ENCODE results near the gene SRD5A1.

SRD5A1 gene

DNA sequence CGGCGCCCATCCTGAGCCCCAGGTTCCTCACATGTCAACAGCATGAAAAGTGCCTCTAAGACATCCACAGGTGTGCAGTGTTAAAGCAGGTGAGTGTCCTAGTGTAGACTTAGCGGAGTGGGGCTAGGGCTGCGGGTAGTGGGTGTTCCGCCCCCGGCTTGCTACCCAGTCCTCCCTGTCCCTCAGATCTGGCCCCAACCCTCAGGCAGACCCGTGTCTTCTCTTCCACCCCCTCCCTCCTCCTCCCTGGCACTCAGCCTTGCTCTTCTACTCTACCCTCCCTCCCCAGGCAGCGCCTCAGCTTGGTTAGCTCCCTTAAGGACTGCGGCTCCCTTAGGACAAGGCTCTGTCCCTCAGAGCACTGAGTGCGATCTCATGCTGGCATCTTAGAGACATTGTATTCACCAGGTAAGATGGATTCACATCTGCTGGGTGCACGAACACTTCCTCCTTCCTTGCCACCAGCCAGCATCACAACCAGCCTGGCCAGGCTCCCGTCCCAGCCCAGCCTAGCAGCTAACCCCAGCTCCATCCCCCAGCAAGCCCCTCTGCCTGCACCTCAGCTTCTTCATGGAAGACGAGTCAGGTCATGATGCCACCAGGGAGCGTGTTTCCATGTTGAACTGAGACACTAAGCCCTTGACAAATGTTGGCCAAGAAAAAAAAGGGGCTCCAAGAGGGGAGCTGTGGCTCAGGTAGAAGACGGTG, 47.1 kb upstream of the SRD5A1 start:
- Histone ChIP-seq H3K27ac (ENCODE audit: poor library complexity, severe bottlenecking) (no peak overlapping the region), H3K27me3 (ENCODE audit: insufficient read depth, poor library complexity, severe bottlenecking) (peaks cover 32% of the 10 kb centered on the region), H3K4me1 (ENCODE audit: insufficient read depth, poor library complexity, severe bottlenecking) (no peaks in the 10 kb centered on the region), H3K4me3 (ENCODE audit: severe bottlenecking) (no peak overlapping the region), H3K36me3 (ENCODE audit: low read depth) (no peaks in the 10 kb centered on the region), H3K9me3 (ENCODE audit: severe bottlenecking) (no peaks in the 10 kb centered on the region)
- no peak for DNase-seq (ENCODE audit: low spot score)
- ATAC-seq (ENCODE audit: low read depth), result no peak
- no peak for TF ChIP-seq CTCF (IDR thresholded peaks at IDR 0.05; ENCODE audit: poor library complexity, severe bottlenecking)

GRCh38 chr5:6586647-6587042, 46.6 kb upstream of the SRD5A1 start:
- TF ChIP-seq CTCF (IDR thresholded peaks at IDR 0.05; ENCODE audit: poor library complexity, severe bottlenecking), result no peak
- H3K4me1 ChIP-seq (ENCODE audit: insufficient read depth, poor library complexity, severe bottlenecking), result no peaks in the 10 kb centered on the region
- ATAC-seq (ENCODE audit: low read depth) (no peak), DNase-seq (ENCODE audit: low spot score) (no peak)
- peaks cover 26% of the 10 kb centered on the region for H3K27me3 ChIP-seq (ENCODE audit: insufficient read depth, poor library complexity, severe bottlenecking)
- H3K4me3 ChIP-seq (ENCODE audit: severe bottlenecking), result no peak overlapping the region
- no peaks in the 10 kb centered on the region for H3K36me3 ChIP-seq (ENCODE audit: low read depth)
- no peaks in the 10 kb centered on the region for H3K9me3 ChIP-seq (ENCODE audit: severe bottlenecking)
- no peak overlapping the region for H3K27ac ChIP-seq (ENCODE audit: poor library complexity, severe bottlenecking)

- no peak for TF ChIP-seq CTCF (IDR thresholded peaks at IDR 0.05; ENCODE audit: poor library complexity, severe bottlenecking)
- H3K27me3 ChIP-seq (ENCODE audit: insufficient read depth, poor library complexity, severe bottlenecking), result peaks cover 21% of the 10 kb centered on the region
- no peaks in the 10 kb centered on the region for H3K36me3 ChIP-seq (ENCODE audit: low read depth)
- DNase-seq (ENCODE audit: low spot score) (no peak), ATAC-seq (ENCODE audit: low read depth) (no peak)
- no peaks in the 10 kb centered on the region for H3K9me3 ChIP-seq (ENCODE audit: severe bottlenecking)
- no peak overlapping the region for H3K27ac ChIP-seq (ENCODE audit: poor library complexity, severe bottlenecking)
- H3K4me3 ChIP-seq (ENCODE audit: severe bottlenecking), result no peak overlapping the region
- H3K4me1 ChIP-seq (ENCODE audit: insufficient read depth, poor library complexity, severe bottlenecking), result no peaks in the 10 kb centered on the region
Measured at GRCh38 chr5:6587171-6587570, 46.1 kb upstream of the SRD5A1 start.

GRCh38 chr5:6590581-6590980, 42.7 kb upstream of the SRD5A1 start:
- no peaks in the 10 kb centered on the region for H3K36me3 ChIP-seq (ENCODE audit: low read depth)
- TF ChIP-seq CTCF (IDR thresholded peaks at IDR 0.05; ENCODE audit: poor library complexity, severe bottlenecking), result no peak
- H3K27me3 ChIP-seq (ENCODE audit: insufficient read depth, poor library complexity, severe bottlenecking), result no peaks in the 10 kb centered on the region
- no peak for ATAC-seq (ENCODE audit: low read depth)
- H3K27ac ChIP-seq (ENCODE audit: poor library complexity, severe bottlenecking), result no peak overlapping the region
- DNase-seq (ENCODE audit: low spot score), result no peak
- no peak overlapping the region for H3K4me3 ChIP-seq (ENCODE audit: severe bottlenecking)
- no peaks in the 10 kb centered on the region for H3K9me3 ChIP-seq (ENCODE audit: severe bottlenecking)
- H3K4me1 ChIP-seq (ENCODE audit: insufficient read depth, poor library complexity, severe bottlenecking), result peaks cover 5% of the 10 kb centered on the region

GRCh38 chr5:6591671-6592288, 41.5 kb upstream of the SRD5A1 start:
- no peak for ATAC-seq (ENCODE audit: low read depth)
- H3K27me3 ChIP-seq (ENCODE audit: insufficient read depth, poor library complexity, severe bottlenecking), result no peaks in the 10 kb centered on the region

More at GRCh38 chr5:6591671-6592288, 41.5 kb upstream of the SRD5A1 start:
- Histone ChIP-seq H3K9me3 (ENCODE audit: severe bottlenecking) (no peaks in the 10 kb centered on the region), H3K36me3 (ENCODE audit: low read depth) (no peaks in the 10 kb centered on the region), H3K4me1 (ENCODE audit: insufficient read depth, poor library complexity, severe bottlenecking) (peaks cover 5% of the 10 kb centered on the region), H3K27ac (ENCODE audit: poor library complexity, severe bottlenecking) (no peak overlapping the region), H3K4me3 (ENCODE audit: severe bottlenecking) (no peak overlapping the region)
- TF ChIP-seq CTCF (IDR thresholded peaks at IDR 0.05; ENCODE audit: poor library complexity, severe bottlenecking), result no peak
- DNase-seq (ENCODE audit: low spot score), result no peak
